Ascending aorta (tissue), 2 donors: Measurements from ENCODE around the gene TBC1D1. TPM values are rescaled to one million over a fixed set of nuclear protein-coding genes. Genes with fewer than 3 reads are reported as not detected.
A peak's percentile ranks its signal among the peaks of the same experiment; 100 is the strongest.

Experiments
- DNase-seq, 2 donors: peaks; one replicate each; pipeline ENCODE4 v3.0.0-alpha.2; 2019; ENCODE audit warnings: low spot score in 2 of 2
- H3K27ac ChIP-seq, 2 donors: fragments of 200-600 bp; sonication (generic); one replicate each; pipeline ENCODE4 v1.5.1; 2016 to 2017; ENCODE audit warnings: mild to moderate bottlenecking in 1 of 2
- H3K27me3 ChIP-seq: fragments of 200-600 bp; sonication (generic); one replicate; pipeline ENCODE4 v1.5.1; 2017
- H3K36me3 ChIP-seq, 2 donors: fragments of 200-600 bp; sonication (generic); one replicate each; pipeline ENCODE4 v1.5.1; 2016
- H3K4me1 ChIP-seq, 2 donors: fragments of 200-600 bp; sonication (generic); one replicate each; pipeline ENCODE4 v1.5.1; 2016 to 2017; ENCODE audit warnings: mild to moderate bottlenecking in 1 of 2
- H3K4me3 ChIP-seq, 2 donors: fragments of 200-600 bp; sonication (generic); one replicate each; pipeline ENCODE4 v1.5.1; 2016 to 2017; ENCODE audit warnings: mild to moderate bottlenecking in 1 of 2
- H3K9me3 ChIP-seq, 2 donors: fragments of 200-600 bp; sonication (generic); one replicate each; pipeline ENCODE4 v1.5.1; 2016
- intact Hi-C: fragments of 100-400 bp; cut with DNase I; formaldehyde crosslinking; loops from one replicate; pipeline ENCODE4 v1.15.1; 2023
- total RNA-seq: library from RNA; depleted of rRNA; stranded (reverse); fragments of >200 nt; gene quantifications from one replicate; pipeline ENCODE4 v1.1.0, GENCODE V29; 2016
- TF ChIP-seq, protein P1 (sequence below), 3 experiments: fragments of 200-600 bp in 2 of 3; fragments of 450-650 bp in 1 of 3; sonication (generic) in 2 of 3; IDR thresholded peaks; one replicate each; pipeline ENCODE4 v1.5.1; 2016 to 2019; ENCODE audit warnings: antibody characterized with exemption in 3 of 3, mild to moderate bottlenecking in 1 of 3, moderate library complexity in 1 of 3

Gene TBC1D1
- total RNA-seq, 1 donor from 2014 or later, result 132 TPM

DNA sequence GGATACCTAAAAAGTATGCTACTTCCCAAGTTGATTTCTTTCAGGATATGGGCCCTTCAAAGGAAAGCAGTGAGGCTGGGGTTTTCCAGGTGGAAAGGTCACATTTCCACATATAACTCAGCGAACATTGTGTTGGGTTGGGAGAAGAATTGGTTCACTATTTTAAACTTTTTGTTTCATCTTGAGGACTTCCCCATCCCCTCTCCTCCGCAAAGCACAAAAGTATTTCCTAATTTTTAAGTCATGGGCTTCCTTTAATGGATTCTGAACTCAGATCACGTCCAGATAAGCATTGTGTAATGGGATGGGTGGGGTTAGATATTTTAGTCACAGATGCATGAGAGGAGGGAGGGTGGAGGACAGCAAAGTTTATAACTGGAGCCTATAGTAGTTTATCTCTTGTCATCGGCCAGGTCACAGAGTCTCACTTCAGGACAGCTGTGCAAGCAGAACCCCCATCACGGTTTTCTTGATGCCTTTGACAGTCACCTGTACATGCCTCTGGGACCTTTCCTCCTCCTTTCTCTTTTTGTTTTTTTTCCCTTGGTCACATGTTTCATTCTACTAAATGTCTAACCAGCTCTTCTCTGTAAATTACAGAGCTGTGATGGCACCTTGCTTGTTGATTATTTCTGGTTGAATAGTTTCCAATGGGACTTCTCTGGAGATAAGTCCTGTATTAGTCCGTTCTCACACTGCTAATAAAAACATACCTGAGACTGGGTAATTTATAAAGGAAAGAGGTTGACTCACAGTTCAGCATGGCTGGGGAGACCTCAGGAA lies 184.7 kb downstream of the TBC1D1 start:
- peak overlapping the region; percentile 20 to 32 for H3K27ac ChIP-seq
- no peaks in the 10 kb centered on the region for H3K27me3 ChIP-seq
- peaks cover 0 to 18% of the 10 kb centered on the region in 2 donors for H3K4me1 ChIP-seq
- peaks cover 9 to 24% of the 10 kb centered on the region in 2 donors for H3K36me3 ChIP-seq
- no peak overlapping the region for H3K4me3 ChIP-seq
- H3K9me3 ChIP-seq, result no peaks in the 10 kb centered on the region
- intact Hi-C loops, result no loop called here
- TF ChIP-seq, protein P1, sequence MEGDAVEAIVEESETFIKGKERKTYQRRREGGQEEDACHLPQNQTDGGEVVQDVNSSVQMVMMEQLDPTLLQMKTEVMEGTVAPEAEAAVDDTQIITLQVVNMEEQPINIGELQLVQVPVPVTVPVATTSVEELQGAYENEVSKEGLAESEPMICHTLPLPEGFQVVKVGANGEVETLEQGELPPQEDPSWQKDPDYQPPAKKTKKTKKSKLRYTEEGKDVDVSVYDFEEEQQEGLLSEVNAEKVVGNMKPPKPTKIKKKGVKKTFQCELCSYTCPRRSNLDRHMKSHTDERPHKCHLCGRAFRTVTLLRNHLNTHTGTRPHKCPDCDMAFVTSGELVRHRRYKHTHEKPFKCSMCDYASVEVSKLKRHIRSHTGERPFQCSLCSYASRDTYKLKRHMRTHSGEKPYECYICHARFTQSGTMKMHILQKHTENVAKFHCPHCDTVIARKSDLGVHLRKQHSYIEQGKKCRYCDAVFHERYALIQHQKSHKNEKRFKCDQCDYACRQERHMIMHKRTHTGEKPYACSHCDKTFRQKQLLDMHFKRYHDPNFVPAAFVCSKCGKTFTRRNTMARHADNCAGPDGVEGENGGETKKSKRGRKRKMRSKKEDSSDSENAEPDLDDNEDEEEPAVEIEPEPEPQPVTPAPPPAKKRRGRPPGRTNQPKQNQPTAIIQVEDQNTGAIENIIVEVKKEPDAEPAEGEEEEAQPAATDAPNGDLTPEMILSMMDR (IDR thresholded peaks at IDR 0.05), result no peak
- no peak for DNase-seq

DNA sequence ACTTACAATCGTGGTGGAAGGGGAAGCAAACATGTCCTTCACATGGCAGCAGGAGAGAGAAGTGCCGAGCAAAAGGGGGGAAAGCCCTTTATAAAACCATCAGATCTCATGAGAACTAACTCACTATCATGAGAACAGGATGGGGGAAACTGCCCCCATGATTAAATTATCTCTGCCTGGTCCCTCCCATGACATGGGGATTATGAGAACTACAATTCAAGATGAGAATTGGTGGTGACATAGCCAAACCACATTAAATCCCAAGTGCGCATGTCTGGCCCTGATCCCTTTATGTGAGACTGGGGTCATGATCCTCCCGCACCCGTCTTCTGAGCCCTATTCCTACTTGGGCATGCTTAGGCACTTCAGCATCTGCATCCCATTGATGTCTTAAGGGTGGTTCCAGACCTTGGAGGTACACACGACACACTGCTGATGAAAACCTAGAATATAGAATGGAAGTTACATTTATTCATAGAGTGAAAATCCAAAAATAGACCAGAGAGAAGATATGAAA lies 185.3 kb downstream of the TBC1D1 start:
- intact Hi-C loops, result no loop called here
- no peak overlapping the region for H3K4me3 ChIP-seq
- H3K27ac ChIP-seq, result peak overlapping the region in 1 of 2 donors; percentile 19
- no peak for DNase-seq
- H3K27me3 ChIP-seq, result no peaks in the 10 kb centered on the region
- TF ChIP-seq, protein P1 (IDR thresholded peaks at IDR 0.05), result no peak
- H3K4me1 ChIP-seq, result peaks cover 0 to 20% of the 10 kb centered on the region in 2 donors
- H3K9me3 ChIP-seq, result no peaks in the 10 kb centered on the region
- H3K36me3 ChIP-seq, result peaks cover 6 to 21% of the 10 kb centered on the region in 2 donors

DNA sequence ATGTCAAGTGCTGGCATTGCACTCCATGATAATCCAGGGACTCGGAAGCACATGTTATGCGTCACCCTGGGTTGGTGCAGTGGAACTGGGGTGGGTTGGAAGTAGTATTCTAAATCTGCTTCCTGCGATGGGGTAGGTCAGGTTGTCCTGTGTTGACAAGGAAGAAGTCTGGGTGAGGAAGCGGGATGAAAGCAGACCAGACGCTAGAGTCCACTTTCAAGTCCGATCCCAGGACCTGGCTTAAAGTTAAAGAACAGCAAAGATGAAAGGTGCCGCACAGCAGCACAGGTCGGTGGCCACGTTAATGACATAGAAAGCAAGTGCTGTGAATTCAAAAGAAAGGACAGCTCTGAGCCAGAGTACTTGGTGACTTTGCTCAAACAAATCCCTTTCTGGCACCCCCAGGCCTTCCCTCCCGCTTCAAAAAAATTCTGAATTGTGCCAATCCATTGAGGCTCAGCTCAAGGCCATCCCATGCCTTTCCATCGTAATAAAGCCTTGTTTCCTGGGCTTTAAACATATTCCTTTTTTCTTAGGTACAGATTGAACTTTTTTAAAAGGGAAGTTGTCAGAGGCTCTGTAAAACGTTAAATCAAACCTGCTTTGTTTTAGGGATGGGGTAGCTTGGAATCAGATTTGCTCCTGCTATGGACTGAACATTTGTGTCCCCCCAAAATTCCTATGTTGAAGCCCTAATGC lies 187.1 kb downstream of the TBC1D1 start:
- H3K36me3 ChIP-seq, result peaks cover 6 to 22% of the 10 kb centered on the region in 2 donors
- H3K27ac ChIP-seq, result peak overlapping the region; percentile 64
- peaks cover 0 to 27% of the 10 kb centered on the region in 2 donors for H3K4me1 ChIP-seq
- DNase-seq, result no peak
- no peaks in the 10 kb centered on the region for H3K9me3 ChIP-seq
- H3K27me3 ChIP-seq, result no peaks in the 10 kb centered on the region
- TF ChIP-seq, protein P1 (IDR thresholded peaks at IDR 0.05), result no peak
- intact Hi-C loops, result no loop called here
- H3K4me3 ChIP-seq, result no peak overlapping the region

DNA sequence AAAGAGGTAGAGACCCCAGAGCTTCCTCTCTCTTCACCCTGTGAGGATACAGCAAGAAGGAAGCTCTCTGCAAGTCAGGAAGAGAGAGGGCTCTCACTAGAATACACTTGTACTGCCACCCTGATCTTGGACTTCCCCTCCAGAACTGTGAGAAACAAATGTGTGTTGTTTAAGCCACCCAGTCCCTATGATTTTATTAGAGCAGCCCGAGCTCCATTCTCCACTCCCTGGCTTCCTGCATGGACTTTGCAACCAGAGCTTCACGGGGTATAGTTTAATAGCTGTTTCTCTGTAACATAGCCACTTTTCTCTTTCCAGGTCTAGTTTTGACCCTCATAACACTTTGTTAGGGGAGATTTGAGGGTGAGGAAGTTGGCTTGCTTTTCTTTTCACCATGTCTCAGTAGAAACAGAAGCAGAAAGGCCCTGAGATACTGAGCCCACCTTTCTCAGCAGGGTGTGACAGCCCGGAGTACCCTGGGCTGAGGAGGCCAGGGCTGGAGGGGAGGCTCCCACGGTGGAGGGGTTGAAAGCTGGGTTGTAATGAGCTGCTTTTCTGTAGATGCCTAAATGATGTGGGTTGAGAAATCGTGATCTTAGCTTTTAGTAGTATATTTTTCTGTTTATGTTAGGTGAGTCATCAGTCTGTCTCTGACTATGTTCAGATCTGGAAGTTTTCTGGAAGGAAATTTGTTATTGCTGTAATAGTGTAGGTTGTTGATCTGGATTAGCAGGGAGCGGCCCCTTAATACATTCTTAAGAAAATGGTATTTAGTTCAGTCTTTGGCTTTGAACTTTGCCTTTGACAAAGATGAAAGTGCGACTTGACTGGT lies 187.9 kb downstream of the TBC1D1 start:
- peaks cover 0 to 14% of the 10 kb centered on the region in 2 donors for H3K36me3 ChIP-seq
- peak overlapping the region; percentile 64 for H3K27ac ChIP-seq
- intact Hi-C loops, result no loop called here
- no peak overlapping the region for H3K4me3 ChIP-seq
- no peaks in the 10 kb centered on the region for H3K27me3 ChIP-seq
- H3K4me1 ChIP-seq, result peaks cover 0 to 35% of the 10 kb centered on the region in 2 donors
- TF ChIP-seq, protein P1 (IDR thresholded peaks at IDR 0.05), result no peak
- DNase-seq, result no peak
- no peaks in the 10 kb centered on the region for H3K9me3 ChIP-seq
